IMR-90 (cell line): ENCODE measurements around the gene CARM1.

ENCODE experiments used
- CEBPB ChIP-seq: IDR thresholded peaks from 2 replicates; pipeline ENCODE4 v1.6.1; 2012; ENCODE audit warnings: low read depth, low read length, improper control_type of control experiment
- CTCF ChIP-seq: conservative IDR thresholded peaks from 2 replicates; pipeline ENCODE4 v1.5.1; 2012; ENCODE audit warnings: mild to moderate bottlenecking, low read depth, low read length, improper control_type of control experiment
- MAFK ChIP-seq: IDR thresholded peaks from 2 replicates; pipeline ENCODE4 v1.6.1; 2012; ENCODE audit warnings: low read depth, low read length, improper control_type of control experiment
- MAZ ChIP-seq: IDR thresholded peaks from 2 replicates; pipeline ENCODE4 v1.6.1; 2012; ENCODE audit warnings: low read depth, mild to moderate bottlenecking, low read length, improper control_type of control experiment, moderate library complexity, borderline replicate concordance
- MXI1 ChIP-seq: IDR thresholded peaks from 2 replicates; pipeline ENCODE4 v1.6.1; 2012; ENCODE audit warnings: low read depth, mild to moderate bottlenecking, low read length, moderate library complexity, borderline replicate concordance
- POLR2A ChIP-seq: IDR thresholded peaks from 2 replicates; pipeline ENCODE4 v1.6.1; 2012; ENCODE audit warnings: mild to moderate bottlenecking, low read depth, low read length
- RAD21 ChIP-seq: IDR thresholded peaks from 2 replicates; pipeline ENCODE4 v1.6.1; 2012; ENCODE audit warnings: low read length, improper control_type of control experiment
- RFX5 ChIP-seq: IDR thresholded peaks from 2 replicates; pipeline ENCODE4 v1.8.0; 2012; ENCODE audit warnings: low read depth, mild to moderate bottlenecking, low read length, moderate library complexity
- SMC3 ChIP-seq: fragments of 150-350 bp; IDR thresholded peaks from 2 replicates; pipeline ENCODE4 v1.6.1; 2016; ENCODE audit warnings: low read depth, mild to moderate bottlenecking, antibody characterized with exemption, low read length, moderate library complexity
- USF2 ChIP-seq: fragments of 150-350 bp; IDR thresholded peaks from 2 replicates; pipeline ENCODE4 v1.6.1; 2017; ENCODE audit warnings: mild to moderate bottlenecking, antibody characterized with exemption, low read length, low read depth

DNA sequence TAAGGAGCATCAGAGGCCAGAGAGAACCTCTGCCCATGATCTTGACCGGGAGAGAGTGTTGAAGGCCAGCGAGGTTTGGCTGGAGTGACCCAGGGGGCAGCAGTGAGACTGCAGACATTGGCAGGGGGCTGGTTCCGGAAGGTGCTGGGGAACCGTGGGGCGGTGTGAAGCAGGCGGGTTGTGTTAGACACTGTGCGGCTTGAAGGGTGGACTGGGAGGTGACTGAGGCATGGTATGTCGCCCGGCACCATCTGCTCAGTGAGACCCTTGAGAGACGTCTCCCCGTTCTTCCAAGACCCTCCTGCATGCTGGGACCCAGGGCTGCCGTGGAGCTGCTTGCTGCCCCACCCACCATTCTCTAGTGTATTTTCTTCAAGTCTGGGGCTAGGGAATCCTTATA, 24.6 kb downstream of the CARM1 start:
- TF ChIP-seq CTCF (no peak), CEBPB (no peak), POLR2A (no peak), MXI1 (no peak), USF2 (no peak), RAD21 (no peak), MAFK (no peak), SMC3 (no peak), MAZ (no peak), RFX5 (no peak)
